ENCODE results near the gene TANGO2. TPM values are rescaled to one million over a fixed set of nuclear protein-coding genes. Genes with fewer than 3 reads are reported as not detected.

Gene TANGO2
- total and polyA plus RNA-seq, 9 of the 15 experiments (the other 6 are each of a cell fraction or from before 2014, with no cell fraction given): 15.5 to 94.9 (median 70.1) TPM

DNA sequence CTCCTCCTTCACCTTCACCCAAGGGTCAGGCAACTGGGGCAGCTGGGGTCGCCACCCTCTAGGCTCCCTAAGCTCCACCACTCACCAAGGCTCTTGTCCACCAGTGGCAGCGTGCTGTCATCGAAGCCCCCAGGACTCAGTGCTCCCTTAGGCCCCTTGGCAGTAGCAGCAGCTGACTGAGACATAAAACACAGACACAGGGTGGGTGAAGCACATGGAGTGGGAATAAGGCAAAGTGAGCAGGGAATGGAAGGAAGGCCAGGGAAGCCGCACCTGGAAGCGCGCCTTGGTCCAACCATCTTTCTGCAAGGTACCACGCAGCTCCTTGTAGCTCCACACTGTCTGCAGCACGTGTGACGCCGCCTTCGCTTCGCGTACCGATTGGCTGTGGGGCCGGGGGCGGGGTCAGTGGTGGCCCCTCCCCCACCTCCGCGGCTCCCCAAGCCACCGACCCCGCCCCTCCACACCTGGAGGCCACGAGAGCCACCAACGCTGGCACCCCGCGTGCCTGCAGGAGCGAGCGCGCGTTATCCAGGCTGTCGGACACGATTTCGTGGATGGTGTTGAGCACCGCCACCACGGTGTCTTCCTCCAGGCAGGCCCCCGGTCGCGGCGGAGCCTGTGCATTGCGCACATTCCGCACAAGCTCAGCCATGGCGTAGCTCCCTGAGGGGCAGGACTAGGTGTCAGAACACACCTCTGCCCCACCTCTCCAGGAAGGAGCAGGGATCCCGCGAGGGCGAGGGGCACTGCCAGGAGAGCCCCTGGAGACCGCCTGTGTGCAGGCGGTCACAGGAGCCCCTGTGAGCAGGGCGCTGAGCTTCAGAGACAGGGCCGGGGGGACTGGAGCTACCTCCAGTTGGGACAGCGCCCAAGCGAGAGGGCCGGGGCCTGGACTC lies 48.0 kb upstream of the TANGO2 start (continued):
- TF ChIP-seq PREB (CRISPR knock-in tag; IDR thresholded peaks at IDR 0.05) (no peak), ZBTB2 (IDR thresholded peaks at IDR 0.05) (no peak), ZNF212 (CRISPR knock-in tag; IDR thresholded peaks at IDR 0.05) (no peak), SMAD3 (CRISPR knock-in tag; conservative IDR thresholded peaks at IDR 0.05) (no peak), ZFP36 (IDR thresholded peaks at IDR 0.05; ENCODE audit: low read depth, low read length, partially characterized antibody) (peak; percentile 85), ETV5 (CRISPR knock-in tag; IDR thresholded peaks at IDR 0.05; ENCODE audit: low read depth) (no peak), WHSC1 (IDR thresholded peaks at IDR 0.05; ENCODE audit: low read length) (no peak), ZKSCAN8 (CRISPR knock-in tag; IDR thresholded peaks at IDR 0.05) (no peak), BACH1 (tag; IDR thresholded peaks at IDR 0.05) (no peak), DACH1 (IDR thresholded peaks at IDR 0.05; ENCODE audit: partially characterized antibody) (peak; percentile 24), L3MBTL2 (IDR thresholded peaks at IDR 0.05) (0 out of 2 replicates have a peak, but pooled peaks have one; percentile 11), HDAC2 (IDR thresholded peaks at IDR 0.05) (no peak), POLR2AphosphoS2 (IDR thresholded peaks at IDR 0.05; ENCODE audit: low read length) (peak; percentile 79; the same call in 1 of the 2 replicates), PPARD (CRISPR knock-in tag; IDR thresholded peaks at IDR 0.05) (no peak), ZKSCAN1 (IDR thresholded peaks at IDR 0.05; ENCODE audit: low read depth, low read length) (peak; percentile 76; the same call in 1 of the 2 replicates), CREM (IDR thresholded peaks at IDR 0.05; ENCODE audit: low read depth) (0 out of 2 replicates have a peak, but pooled peaks have one; percentile 47), ID3 (CRISPR knock-in tag; IDR thresholded peaks at IDR 0.05) (no peak), ID3 (tag; IDR thresholded peaks at IDR 0.05) (peak; percentile 26; the same call in 1 of the 2 replicates), E2F6 (IDR thresholded peaks at IDR 0.05; ENCODE audit: borderline replicate concordance in 1 of 2, extremely low read depth in 1 of 2, insufficient read depth in 1 of 2, insufficient read length in 1 of 2, low read depth in 1 of 2, low read length in 1 of 2, poor library complexity in 1 of 2, severe bottlenecking in 1 of 2) (peak; percentile 24 to 26)
- TF ChIP-seq, protein P1, sequence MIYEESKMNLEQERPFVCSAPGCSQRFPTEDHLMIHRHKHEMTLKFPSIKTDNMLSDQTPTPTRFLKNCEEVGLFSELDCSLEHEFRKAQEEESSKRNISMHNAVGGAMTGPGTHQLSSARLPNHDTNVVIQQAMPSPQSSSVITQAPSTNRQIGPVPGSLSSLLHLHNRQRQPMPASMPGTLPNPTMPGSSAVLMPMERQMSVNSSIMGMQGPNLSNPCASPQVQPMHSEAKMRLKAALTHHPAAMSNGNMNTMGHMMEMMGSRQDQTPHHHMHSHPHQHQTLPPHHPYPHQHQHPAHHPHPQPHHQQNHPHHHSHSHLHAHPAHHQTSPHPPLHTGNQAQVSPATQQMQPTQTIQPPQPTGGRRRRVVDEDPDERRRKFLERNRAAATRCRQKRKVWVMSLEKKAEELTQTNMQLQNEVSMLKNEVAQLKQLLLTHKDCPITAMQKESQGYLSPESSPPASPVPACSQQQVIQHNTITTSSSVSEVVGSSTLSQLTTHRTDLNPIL (CRISPR knock-in tag; IDR thresholded peaks at IDR 0.05): no peak
- TF ChIP-seq, protein P2, sequence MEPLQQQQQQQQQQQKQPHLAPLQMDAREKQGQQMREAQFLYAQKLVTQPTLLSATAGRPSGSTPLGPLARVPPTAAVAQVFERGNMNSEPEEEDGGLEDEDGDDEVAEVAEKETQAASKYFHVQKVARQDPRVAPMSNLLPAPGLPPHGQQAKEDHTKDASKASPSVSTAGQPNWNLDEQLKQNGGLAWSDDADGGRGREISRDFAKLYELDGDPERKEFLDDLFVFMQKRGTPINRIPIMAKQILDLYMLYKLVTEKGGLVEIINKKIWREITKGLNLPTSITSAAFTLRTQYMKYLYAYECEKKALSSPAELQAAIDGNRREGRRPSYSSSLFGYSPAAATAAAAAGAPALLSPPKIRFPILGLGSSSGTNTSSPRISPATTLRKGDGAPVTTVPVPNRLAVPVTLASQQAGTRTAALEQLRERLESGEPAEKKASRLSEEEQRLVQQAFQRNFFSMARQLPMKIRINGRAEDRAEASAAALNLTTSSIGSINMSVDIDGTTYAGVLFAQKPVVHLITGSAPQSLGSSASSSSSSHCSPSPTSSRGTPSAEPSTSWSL (CRISPR knock-in tag; IDR thresholded peaks at IDR 0.05; ENCODE audit: borderline replicate concordance): no peak

Data from K562 (cell line).